A673 (cell line): Measurements from ENCODE around the gene PDGFA. TPM values are rescaled to one million over a fixed set of nuclear protein-coding genes. Genes with fewer than 3 reads are reported as not detected.

ENCODE experiments used
- BruUV-seq: library from RNA; stranded (reverse); fragments of 400-500 nt; replicated peaks from 2 replicates; lab custom pipeline; 2021; lab: Mats Ljungman, UMichigan
- CTCF ChIA-PET: fragments of 300-600 bp; sonication (Branson Sonifier 250); formaldehyde crosslinking; loops from one replicate; lab custom pipeline; 2022; ENCODE audit warnings: antibody characterized with exemption; lab: Charles Lee
- POLR2A ChIA-PET: fragments of 300-600 bp; sonication (Branson Sonifier 250); formaldehyde crosslinking; loops from one replicate; lab custom pipeline; 2022; ENCODE audit warnings: antibody characterized with exemption; ENCODE audit not compliant: low non-redundant PET; lab: Charles Lee
- DNase-seq: peaks from one replicate; pipeline ENCODE4 v3.0.0-alpha.2; 2015; ENCODE audit warnings: low spot score
- H3K27ac ChIP-seq: fragments of 200-600 bp; sonication (generic); 2 replicates; pipeline ENCODE4 v1.5.1; 2016; ENCODE audit warnings: mixed run types, low read depth, mild to moderate bottlenecking, mixed read lengths, antibody characterized with exemption, low read length; ENCODE audit not compliant: poor library complexity, severe bottlenecking
- H3K27me3 ChIP-seq: fragments of 200-600 bp; sonication (generic); replicated peaks from 2 replicates; pipeline ENCODE4 v1.6.1; 2017; ENCODE audit warnings: mixed run types, low read depth, mild to moderate bottlenecking, mixed read lengths, antibody characterized with exemption, low read length; ENCODE audit not compliant: insufficient read depth, poor library complexity
- H3K36me3 ChIP-seq: fragments of 200-600 bp; sonication (generic); 2 replicates; pipeline ENCODE4 v1.6.1; 2016; ENCODE audit warnings: mixed run types, mild to moderate bottlenecking, mixed read lengths, antibody characterized with exemption, low read length; ENCODE audit not compliant: insufficient read depth, poor library complexity, severe bottlenecking
- H3K4me1 ChIP-seq: fragments of 200-600 bp; sonication (generic); 2 replicates; pipeline ENCODE4 v1.6.1; 2017; ENCODE audit warnings: mixed run types, mild to moderate bottlenecking, mixed read lengths, antibody characterized with exemption, low read length; ENCODE audit not compliant: insufficient read depth, poor library complexity, severe bottlenecking
- H3K4me3 ChIP-seq: fragments of 200-600 bp; sonication (generic); 2 replicates; pipeline ENCODE4 v1.5.1; 2016; ENCODE audit warnings: low read depth, mixed run types, mild to moderate bottlenecking, mixed read lengths, low read length; ENCODE audit not compliant: poor library complexity, severe bottlenecking
- H3K9me3 ChIP-seq: fragments of 200-600 bp; sonication (generic); 2 replicates; pipeline ENCODE4 v1.6.1; 2016; ENCODE audit warnings: mixed run types, low read depth, mild to moderate bottlenecking, mixed read lengths, antibody characterized with exemption, low read length; ENCODE audit not compliant: poor library complexity, severe bottlenecking
- CTCF ChIP-seq: fragments of 300-800, 200-600 bp; sonication (generic); conservative IDR thresholded peaks from 2 replicates; pipeline ENCODE4 v1.5.1; 2017; ENCODE audit warnings: low read depth, mild to moderate bottlenecking, antibody characterized with exemption, low read length, moderate library complexity, mixed read lengths
- EZH2 ChIP-seq: fragments of 200-600 bp; sonication (generic); IDR thresholded peaks from 2 replicates; pipeline ENCODE4 v1.6.1; 2017; ENCODE audit warnings: borderline replicate concordance, low read depth, mild to moderate bottlenecking, mixed read lengths, antibody characterized with exemption, low read length; ENCODE audit not compliant: poor library complexity, severe bottlenecking
- intact Hi-C: fragments of 100-400 bp; cut with micrococcal nuclease; formaldehyde crosslinking; loops from one replicate; pipeline ENCODE4 v1.10.0; 2022; ENCODE audit not compliant: unreplicated experiment
- total RNA-seq: library from RNA; stranded (reverse); gene quantifications from 2 replicates; pipeline ENCODE4 v1.2.3, GENCODE V29; 2021

The PDGFA gene
- total RNA-seq, 1 experiment from 2014 or later = 2.1 TPM

- no peak overlapping the region for H3K4me3 ChIP-seq
- H3K36me3 ChIP-seq = no peaks in the 10 kb centered on the region
- TF ChIP-seq CTCF (no peak), EZH2 (no peak)
- no peaks in the 10 kb centered on the region for H3K4me1 ChIP-seq
- intact Hi-C loops = no loop called here
- BruUV-seq = no TSS peak
- ChIA-PET CTCF (no interaction called here), POLR2A (no interaction called here)
- no peaks in the 10 kb centered on the region for H3K9me3 ChIP-seq
- H3K27ac ChIP-seq = no peak overlapping the region
- peaks cover 1% of the 10 kb centered on the region for H3K27me3 ChIP-seq
- DNase-seq = no peak
Measured at GRCh38 chr7:511476-512145, 8.0 kb downstream of the PDGFA start.

- intact Hi-C loops = no loop called here
- no peak for DNase-seq
Measured at GRCh38 chr7:510782-511281, 8.8 kb downstream of the PDGFA start.

GRCh38 chr7:510131-510481 lies 9.5 kb downstream of the PDGFA start:
- no TSS peak for BruUV-seq
- ChIA-PET CTCF (no interaction called here), POLR2A (no interaction called here)
- DNase-seq = no peak
- TF ChIP-seq CTCF = no peak
- no peak for TF ChIP-seq EZH2
- intact Hi-C loops = no loop called here
- Histone ChIP-seq H3K27me3 (no peaks in the 10 kb centered on the region), H3K9me3 (no peaks in the 10 kb centered on the region), H3K36me3 (no peaks in the 10 kb centered on the region), H3K4me3 (no peak overlapping the region), H3K4me1 (no peaks in the 10 kb centered on the region), H3K27ac (no peak overlapping the region)

More at GRCh38 chr7:510782-511281, 8.8 kb downstream of the PDGFA start:
- H3K9me3 ChIP-seq = no peaks in the 10 kb centered on the region
- BruUV-seq = no TSS peak
- no peak overlapping the region for H3K27ac ChIP-seq
- ChIA-PET CTCF (no interaction called here), POLR2A (no interaction called here)
- no peak for TF ChIP-seq CTCF
- no peaks in the 10 kb centered on the region for H3K27me3 ChIP-seq
- no peak overlapping the region for H3K4me3 ChIP-seq
- H3K4me1 ChIP-seq = no peaks in the 10 kb centered on the region
- no peaks in the 10 kb centered on the region for H3K36me3 ChIP-seq
